Pons (tissue), 1 donor: Measurements from ENCODE around the gene SLC5A10.

Experiments used
- DNase-seq: peaks from one replicate; pipeline ENCODE4 v3.0.0-alpha.2; 2016; ENCODE audit warnings: low spot score

SLC5A10 gene

DNA sequence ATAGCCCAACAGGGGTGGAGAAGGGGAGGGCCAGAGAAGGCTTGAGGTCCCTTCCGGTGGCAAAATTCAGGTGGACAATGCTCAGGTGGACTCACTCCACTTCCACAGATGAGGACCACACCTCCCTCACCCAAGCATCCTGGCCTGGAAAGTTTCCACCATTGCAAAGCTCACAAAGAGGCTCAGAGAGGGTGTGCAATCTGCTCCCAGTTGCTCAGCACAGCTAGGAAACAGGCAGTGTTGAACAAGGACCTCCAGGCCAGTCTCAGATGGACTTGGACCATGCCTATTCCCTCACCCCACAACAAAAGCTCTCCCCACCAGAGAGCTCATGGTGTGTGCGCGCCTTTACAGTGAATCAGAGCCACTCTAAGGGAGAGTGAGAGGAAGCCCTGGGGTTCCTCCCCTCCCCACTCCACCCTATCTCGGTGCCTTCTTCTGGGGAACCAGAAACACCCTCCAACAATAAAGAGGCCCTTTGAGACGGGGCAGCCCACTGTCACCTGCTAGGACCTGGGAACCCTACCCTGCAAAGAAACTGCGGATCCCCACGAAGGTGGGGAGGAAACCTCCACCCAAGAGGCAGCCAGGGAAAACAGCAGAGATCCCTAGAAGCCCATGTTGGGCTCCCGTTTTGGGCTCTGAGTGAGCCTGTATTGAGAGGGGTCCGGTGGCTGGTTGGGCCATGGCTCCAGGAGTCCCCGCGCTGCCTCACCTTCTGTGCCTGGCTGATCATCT lies 51.0 kb downstream of the SLC5A10 start:
- DNase-seq = no peak

DNA sequence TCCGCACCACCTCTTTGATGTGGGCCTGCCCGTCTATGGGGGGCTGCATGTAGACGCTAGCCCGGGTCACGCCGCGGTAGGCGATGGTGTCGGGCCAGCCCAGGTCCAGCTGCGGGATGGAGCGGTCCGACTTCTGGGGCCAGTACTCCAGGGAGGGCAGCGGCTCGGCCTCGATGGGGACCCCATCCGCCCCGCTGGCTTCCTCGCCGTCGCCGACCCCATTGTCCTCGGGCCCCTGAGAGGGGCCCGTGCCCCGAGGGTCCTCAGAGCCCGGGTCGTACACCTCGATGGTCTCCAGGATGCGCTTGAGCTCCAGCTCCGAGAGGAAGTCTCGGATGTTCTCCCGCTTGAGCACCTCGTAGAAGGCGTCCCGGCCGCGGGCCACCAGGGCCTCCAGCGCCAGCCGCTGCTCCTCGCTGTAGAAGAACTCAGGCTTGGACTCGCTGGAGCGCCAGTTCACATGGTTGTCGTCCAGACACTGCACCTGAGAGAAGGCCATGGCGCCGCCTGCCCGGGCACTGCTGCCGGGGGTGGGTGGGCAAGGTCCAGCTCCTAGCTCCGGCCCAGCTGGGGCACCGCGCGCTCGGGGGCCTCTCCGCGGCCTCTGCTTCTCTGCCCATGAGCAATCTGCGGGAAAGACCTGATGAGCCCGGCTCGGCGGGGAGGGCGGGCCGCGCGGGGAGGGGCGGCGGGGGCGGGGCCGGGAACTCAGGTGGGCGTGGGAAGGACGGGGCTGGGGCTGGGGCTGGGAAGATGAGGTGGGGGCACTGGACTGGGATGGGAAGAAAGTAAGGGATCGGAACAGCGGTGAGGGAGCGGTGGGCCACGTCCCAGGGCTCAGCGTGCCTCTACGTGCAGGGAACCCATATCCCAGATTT lies 51.8 kb downstream of the SLC5A10 start:
- DNase-seq = no peak

DNA sequence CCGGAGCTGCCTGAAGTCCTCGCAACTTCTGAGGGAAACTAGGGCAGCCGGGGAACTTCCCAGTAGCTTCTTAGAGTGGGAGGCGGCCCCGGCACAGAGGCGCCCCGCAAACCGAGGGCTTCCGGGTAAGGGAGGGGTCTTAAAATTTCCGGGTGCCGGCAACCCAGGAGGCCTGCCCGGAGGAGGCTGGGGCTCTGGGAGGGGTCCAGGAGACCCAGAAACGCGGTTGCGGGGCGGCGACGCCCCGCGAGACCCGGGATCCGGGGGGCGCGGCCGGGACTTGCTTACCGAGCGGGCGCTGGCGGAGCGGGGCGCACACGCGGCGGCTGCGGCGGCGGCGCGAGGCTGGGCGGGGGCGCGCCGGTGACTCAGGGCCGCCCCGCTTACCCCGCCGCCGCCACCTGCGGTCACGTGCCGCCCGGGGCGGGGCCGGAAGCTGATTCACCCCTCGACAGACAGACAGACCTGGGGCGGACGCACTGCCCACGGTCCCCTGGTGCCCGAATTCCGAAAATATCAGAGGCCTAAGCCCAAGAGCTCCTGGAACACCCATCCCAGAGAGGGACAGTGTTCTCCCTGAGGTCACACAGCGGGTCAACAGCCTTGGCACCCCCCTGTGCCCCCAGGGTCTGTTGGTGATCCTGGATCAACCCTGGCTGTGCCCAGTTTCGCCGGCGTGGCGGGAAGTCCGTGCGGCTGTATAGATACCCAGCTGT lies 52.6 kb downstream of the SLC5A10 start, which contains the start of gene FAM83G:
FAM83G (minus strand) TSS at position 344 of the 716 bp plus-strand sequence. CDS start 723 bp downstream, outside the sequence.
- no peak for DNase-seq

DNA sequence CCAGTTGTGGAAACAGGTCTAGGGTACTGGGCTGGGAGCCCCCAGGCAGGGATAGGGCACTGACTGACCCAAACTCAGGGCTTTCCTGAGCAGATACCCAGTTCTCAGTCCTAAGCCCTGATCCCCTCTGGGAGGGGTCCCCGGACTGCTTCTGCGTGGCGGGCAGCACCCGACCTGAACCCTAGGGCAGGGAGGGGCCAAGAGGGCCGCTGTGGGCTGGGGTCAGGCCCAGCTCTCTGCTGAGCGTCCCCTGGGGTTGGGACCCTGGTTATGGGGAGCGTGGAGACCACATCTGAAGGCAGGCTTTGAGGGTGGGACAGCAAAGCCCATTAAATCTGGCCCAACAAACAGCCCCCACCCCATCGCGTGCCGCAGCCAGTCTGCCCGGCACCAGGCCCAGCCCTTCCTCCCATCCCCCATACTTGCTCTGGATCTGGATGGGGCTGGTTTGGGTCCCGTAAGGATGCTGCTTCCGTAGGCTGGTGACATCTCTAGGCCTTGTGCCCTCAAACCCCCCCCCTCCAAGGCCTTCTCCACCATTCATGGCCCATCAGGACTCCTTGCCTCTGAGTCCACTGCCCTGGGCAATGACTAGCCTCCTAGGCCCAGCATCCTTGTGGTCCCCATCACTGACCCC lies 53.3 kb downstream of the SLC5A10 start:
- no peak for DNase-seq

DNA sequence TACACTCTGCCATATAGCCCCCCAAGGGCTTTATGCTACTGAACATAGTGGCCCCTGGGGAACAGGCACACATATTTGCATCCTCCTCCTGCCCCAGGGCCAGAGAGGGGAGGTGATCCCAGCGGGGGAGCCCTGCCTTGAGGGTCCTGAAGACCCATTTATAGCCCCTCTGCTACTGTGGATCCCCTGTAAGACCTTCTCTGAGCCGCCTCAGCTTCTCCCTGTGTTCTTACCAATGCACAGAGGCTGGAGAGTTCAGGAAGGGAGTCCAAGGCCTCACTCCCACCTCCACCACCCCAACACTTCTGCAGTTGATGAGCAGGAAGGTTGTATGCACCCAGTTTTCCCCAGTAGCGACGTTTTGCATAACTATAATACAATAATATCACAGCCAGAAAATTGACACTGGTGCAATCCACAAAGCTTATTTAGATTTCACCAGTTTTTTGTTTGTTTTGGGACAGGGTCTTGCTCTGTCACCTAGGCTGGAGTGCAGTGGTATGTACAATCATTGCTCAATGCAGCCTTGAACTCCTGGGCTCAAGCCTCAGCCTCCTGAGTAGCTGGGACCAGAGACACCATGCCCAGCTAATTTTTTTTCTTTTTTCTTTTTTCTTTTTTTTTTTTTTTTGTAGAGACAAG lies 53.9 kb downstream of the SLC5A10 start:
- no peak for DNase-seq

DNA sequence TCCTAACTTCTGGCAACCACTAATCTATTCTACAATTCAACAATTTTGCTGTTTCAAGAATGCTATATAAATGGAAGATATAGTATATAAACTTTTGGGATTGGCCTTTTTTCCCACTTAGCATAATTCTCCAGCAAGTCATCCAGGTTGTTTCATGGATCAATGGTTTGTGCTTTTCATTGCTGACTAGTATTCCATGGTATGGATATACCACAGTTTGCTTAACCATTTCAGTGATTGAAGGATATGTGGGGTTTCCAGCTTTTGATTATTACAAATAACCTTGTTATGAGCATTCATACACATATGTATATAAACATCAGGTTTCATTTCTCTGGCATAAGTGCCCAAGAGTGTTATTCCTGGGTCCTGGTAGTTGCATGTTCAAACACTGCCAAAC lies 54.7 kb downstream of the SLC5A10 start:
- DNase-seq = no peak

DNA sequence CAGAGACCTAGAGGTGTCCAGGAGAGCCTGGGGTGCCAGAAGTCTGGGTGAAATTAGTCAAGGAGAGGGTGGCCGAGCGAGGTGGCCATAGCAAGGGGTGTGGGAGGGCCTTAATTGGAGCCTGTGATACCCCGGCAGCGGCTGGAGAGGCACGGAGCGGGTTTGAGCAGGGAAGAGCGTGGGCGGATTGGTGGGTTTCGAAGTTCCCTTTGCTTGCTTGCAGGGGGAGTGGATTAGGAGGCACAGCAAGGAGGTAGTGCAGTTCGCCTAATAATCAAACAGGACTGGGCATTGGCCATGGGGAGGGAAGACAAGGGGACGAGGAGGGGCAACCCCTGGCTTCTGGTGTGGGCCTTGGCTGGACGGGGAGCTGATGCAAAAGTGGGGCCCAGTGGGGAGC lies 58.0 kb downstream of the SLC5A10 start:
- DNase-seq = no peak

DNA sequence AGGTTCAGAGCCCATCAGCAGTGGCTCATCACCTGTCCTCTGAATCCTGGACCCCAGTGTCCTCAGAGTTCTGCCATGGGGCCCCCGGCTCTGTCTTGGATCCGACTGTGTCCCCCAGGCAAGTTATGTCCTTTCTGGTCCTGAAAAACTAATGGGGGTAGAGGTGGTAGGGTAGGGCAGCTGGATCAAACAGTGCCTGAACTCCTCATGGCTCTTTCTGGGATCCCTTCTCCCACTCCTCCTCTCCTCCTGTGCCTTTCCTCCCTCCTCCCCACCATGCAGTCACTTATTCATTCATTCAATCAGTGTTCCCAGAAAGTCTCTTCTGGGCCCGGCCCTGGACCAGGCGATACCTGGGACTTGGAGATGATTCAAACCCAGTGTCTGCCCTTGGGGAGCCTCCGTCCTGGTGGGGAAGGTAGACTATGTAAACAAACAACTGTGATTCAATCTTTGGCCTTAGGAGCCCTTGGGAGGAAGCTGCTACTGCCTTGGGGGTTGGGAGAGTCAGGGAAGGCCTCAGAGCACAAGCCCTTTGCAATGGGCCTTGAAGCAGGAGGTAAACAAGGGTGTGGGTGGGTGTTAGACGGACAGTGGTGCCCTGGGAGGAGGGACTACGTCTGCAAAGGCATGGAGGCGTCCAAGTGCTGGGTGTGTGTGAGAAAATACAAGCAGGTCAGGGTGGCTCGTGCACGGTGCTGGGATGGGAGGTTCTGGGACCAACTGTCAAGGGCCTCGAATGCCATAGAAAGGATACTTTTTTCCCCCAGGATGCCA lies 59.0 kb downstream of the SLC5A10 start:
- DNase-seq = no peak

DNA sequence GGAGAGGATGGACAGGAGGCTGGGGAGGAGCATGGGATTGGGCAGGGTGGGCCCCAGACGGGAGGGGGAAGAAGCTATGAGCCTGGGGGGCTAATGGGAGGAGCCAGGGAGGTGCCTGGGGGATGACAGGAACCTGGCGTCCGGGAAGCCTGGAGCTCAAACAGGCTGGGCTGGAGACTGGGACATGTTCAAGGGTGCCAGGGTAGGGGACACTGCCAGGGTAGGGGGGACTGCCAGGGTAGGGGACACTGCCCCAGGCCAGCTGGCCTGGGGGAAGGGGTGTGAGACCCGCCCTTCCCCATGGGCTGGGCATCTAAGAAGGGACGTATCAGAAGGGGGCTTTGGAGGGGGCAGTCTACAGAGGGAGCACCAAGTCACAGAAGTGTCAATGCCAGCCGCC lies 59.6 kb downstream of the SLC5A10 start:
- DNase-seq = no peak

DNA sequence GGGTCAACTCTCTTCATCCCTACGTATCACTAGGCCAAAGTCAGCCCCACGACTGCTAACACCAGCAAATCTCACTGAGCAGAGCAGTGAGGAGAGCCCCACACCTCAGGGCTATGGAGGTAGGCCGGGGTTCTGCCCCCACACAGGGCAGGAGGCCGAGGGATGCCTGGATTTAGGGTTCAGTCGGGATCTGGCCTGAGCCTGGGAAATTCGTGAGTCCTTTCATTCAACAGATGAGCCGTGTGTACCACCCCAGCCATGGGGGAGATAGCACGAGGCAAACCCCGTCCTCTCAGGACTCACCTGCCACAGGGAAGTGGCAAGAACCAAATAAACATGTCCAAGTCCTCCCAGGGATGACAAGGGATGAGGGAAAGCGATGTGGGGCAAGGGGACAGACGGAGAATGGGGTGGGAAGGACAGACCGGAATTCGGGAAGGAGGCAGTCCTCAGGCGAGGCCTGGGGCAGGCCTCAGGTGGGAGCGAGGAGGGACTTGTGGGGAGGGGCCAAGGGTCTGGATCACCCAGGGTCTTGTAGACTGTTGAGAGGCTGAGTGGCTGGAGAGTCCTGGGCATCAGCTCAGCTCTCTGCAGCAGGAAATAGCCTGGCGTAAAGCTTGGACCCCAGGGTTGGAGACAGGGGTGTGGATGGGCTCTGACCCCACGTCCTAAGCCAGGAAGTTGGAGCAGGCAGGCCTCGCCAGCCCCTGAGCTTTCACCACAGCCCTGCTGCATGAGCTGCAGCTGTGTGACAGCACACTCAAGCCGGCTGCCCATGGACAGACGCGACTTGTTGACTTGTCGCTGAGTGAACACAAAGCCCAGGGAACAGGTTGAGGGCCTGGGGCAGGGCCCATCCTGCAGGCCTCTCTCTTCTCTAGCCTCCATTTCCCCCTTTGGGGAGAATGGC lies 60.5 kb downstream of the SLC5A10 start:
- no peak for DNase-seq

DNA sequence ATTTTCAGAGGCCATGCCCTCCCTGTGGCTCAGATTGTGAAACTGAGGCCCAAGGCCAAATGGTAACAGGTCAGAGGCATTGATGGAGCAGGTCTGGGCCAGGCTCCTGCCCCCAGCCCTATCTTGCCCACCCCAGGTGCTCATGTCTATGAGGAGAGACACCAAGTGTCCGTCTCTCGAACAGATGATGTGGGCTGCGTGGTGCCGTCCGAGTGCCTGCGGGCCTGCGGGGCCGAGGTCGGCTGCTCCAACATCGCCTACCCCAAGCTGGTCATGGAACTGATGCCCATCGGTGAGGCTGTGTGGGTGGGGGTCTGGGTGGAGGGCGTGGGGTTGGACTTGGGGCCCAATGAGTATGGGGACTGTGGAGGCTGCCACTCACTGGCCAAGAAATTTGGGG lies 61.3 kb downstream of the SLC5A10 start:
- DNase-seq = no peak

DNA sequence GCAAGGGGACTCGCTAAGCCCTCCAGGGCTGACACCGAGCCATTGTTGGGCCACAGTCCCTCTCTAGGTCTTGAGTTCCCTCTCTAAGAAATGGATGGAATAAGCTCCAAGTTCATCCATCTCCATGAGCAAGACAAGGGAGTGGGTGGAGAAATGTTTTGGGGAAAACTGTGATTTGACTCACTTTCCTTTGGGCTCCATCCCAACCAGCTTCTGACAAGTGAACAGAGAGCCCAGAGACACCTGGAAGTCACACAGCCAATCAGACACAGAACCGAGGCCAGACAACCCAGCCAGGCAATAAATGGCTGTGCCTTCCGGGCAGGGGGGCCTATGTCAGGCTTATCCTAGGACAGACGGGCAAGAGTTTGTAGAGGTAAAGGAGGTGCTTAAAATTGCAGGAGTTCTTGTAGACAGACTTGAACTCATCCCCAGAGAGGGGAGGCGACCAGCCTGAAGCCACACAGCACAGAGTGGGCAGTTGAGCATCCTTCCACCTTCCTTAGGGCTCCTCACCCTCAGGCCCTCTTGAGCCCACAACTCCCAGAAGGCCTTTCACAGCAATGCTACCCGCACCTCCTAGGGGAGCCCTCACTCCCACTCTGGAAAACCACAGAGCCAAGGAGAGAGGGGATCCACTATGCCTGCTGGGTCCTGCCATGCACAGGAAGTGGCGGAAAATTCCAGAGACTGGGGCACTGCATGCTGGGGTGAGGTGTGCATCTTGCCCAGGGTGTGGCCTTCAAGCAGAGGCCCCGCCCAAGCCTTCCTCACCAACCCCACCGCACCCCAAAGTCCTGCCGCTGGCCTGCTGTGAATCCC lies 62.1 kb downstream of the SLC5A10 start:
- DNase-seq = no peak

DNA sequence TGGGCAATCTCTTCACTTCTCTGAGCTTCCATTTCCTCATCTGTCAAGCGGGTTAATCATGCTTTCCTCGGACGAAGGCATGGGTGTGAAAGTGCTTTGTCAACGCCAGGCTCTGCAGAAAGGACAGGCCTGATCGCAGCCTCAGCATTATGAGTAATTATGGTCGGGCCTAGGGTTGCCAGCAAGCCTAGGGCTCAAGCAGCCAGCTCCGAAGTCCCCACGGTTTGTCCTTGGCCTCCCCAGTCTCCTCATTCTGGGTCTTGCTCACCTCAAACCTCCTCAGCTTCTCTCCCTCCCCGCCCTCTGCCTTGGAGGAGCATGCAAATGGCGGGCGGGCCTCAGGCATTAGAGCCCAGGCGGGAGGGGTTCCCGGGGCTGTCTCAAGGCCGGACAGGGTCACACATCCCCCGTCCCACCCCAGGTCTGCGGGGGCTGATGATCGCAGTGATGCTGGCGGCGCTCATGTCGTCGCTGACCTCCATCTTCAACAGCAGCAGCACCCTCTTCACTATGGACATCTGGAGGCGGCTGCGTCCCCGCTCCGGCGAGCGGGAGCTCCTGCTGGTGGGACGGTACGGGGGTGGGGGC lies 62.8 kb downstream of the SLC5A10 start:
- no peak for DNase-seq

DNA sequence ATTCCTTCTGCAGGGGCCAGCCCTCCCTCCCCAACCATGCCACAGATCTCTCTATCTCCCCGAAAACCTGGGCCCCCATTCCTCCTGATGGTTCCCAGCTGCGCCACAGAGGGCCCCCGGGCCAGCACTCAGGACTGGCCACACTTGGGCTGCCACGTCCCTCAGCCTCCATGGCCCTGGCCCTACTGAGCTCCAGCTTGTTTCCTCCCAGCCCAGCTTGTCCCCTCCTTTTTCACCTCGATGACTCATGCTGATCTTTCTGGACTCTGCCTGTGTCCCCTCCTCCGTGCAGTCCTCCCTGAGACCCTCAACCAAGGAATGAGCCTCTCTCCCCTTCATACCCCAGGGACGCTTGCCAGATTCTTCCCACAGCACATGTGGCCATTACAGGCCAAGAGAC lies 63.5 kb downstream of the SLC5A10 start:
- DNase-seq = no peak

DNA sequence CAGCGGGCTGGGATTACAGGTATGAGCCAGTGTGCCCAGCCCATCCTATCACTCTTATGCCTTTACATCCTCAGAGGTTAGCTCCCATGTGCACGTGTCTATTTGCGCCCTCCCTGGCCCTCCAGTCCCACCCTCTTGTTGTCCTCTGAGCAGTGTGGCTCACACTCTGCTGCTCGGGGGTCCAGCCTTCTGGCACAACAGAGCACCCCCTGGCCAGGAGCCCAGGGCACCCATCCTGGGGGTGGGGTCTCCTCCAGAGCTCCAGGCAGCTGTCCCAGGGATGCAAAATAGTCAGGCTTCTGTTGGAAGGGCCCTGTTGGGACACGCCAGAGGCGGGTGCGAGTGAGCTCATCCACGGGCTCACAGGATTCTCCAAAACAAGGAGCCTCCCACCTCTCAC lies 64.3 kb downstream of the SLC5A10 start:
- DNase-seq = no peak

DNA sequence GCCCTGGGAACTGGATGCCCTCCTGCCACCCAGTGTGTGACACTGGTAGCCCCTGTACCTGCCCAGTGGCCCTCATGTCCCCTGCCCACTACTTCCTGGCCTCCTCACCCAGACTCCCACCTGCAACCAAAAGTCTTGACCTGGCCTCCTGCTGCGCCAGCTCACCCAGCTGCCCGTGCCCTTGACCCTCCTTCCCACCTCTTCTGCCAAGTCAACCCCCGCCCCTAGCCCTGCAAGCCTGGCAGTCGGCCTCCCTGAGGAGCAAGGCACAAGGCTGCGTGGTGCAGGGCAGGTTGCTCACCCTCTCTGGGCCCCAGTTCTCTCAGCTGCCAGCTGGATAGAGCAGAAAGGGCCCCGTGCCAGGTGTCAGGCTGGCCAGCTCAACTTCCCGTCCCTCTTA lies 64.9 kb downstream of the SLC5A10 start:
- no peak for DNase-seq

DNA sequence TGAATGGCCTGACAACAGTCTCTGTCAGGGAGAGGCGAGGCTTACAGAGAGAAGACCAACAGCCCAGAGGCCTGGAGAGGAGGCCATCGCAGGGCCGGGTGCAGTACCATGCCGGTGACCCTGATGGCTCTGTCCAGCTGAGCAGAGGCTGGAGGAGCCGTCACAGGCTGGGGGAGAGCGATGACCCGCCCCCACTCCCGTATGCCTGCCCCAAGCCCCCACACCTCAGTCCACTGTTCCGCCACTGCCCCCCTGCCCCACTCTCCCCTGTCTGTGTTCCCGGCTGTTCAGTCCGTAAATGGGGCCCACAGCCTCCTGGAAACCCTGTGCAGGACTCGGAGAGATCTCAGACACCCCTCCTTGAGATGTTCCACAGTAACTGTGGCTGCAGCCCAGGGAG lies 65.4 kb downstream of the SLC5A10 start:
- no peak for DNase-seq

DNA sequence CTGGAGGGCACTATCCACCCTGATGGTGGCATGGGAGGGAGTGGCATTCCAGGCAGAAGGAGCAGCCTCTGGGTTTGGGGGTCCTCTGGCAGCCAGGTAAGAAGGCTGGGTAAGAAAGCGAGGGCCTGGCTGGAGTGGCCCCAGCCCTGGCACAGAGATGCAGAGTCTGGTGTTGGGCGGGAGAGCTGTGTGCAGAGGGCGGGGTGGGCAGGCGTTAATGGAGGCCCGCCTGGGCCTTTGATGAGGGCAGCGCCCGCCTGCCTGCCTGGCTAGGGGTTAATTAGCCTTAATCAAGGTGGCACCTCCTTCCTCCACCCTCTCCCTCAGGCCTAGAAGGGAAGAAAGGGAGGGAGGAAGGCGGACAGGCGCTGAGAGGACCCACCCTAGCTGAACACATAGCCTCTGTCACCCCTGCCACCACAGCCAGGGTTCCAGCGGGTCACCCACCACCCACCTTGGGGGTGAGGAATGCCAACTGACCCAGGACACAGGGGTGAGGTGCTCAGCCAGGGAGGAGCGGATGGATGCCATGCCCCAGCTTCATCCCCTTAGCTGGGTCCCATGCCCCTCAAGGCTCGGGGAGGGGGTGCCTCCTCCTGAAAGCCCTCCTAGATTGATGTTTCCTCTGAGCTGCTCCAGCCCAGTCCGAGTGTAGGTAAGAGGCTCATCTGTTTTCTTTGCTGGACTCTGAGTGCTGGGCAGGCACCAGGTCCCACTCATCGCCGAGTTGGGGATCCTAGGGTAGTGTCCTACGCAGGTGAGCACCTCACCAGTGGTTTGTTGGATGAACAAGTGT lies 66.0 kb downstream of the SLC5A10 start:
- no peak for DNase-seq
